ENCODE measurements around the gene ATP1A4. TPM values are rescaled to one million over a fixed set of nuclear protein-coding genes. Genes with fewer than 3 reads are reported as not detected.

The ATP1A4 gene
- total and polyA plus RNA-seq, 10 of the 15 experiments (the other 5 are each of a cell fraction or from before 2014, with no cell fraction given), result 0.31 to 1.0 (median 0.54) TPM

DNA sequence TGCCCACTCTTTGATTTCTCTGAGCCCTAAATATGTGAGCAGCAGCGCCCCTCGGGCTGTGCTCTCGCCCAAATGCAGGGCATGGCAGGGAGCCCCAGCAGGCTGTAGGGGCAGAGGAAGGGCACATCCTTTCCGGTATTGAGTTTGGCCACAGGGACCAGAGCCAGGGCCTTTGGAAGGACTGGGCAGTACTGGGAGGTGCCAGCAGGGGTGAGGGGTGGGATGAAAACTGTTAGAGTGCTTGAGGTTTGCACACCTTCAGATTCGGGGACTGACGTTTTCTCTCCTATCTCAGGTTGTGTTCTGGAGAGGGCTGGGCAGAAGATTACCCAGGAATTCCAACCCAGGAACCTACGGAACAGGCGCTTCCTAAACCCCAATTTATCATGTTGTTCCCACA lies 38.0 kb upstream of the ATP1A4 start:
- SMC1A ChIA-PET (ENCODE audit: uncharacterized antibody, unreplicated experiment), result no interaction called here
- FAIRE-seq (no peak), DNase-seq (ENCODE audit: low read depth, low spot score) (no peak), ATAC-seq (no peak)
- RAD21 ChIA-PET (ENCODE audit: unreplicated experiment), result no interaction called here
- POLR2A ChIA-PET, result no interaction called here
- Histone ChIP-seq H3K9ac (ENCODE audit: control insufficient read depth, insufficient read depth, low read length) (no peak overlapping the region), H3K27ac (ENCODE audit: control insufficient read depth, insufficient read depth) (no peak overlapping the region), H3K27me3 (replicated peaks in 1 of 2; ENCODE audit: control insufficient read depth in 2 of 2, insufficient read depth in 2 of 2, low read length in 1 of 2) (peaks cover 0 to 5% of the 10 kb centered on the region in 2 experiments; a peak in 2 of 4 replicates), H3K9me3 (replicated peaks; ENCODE audit: control insufficient read depth, insufficient read depth, low read length) (no peaks in the 10 kb centered on the region), H4K20me1 (ENCODE audit: control insufficient read depth, insufficient read depth) (0 out of 2 replicates have a peak, but pooled peaks cover 3% of the 10 kb centered on the region), H2AFZ (ENCODE audit: control insufficient read depth, low read depth, low read length) (no peak overlapping the region), H3K4me2 (ENCODE audit: control insufficient read depth, insufficient read depth) (no peak overlapping the region), H3K4me1 (ENCODE audit: control insufficient read depth, insufficient read depth, low read length) (no peaks in the 10 kb centered on the region), H3K36me3 (ENCODE audit: control insufficient read depth in 2 of 2, insufficient read depth in 2 of 2, low read length in 1 of 2) (no peaks in the 10 kb centered on the region), H3K4me3 (no peak overlapping the region), H3K79me2 (ENCODE audit: control insufficient read depth, insufficient read depth, low read length) (no peaks in the 10 kb centered on the region)
- intact Hi-C loops (cut with micrococcal nuclease; ENCODE audit: unreplicated experiment) (no loop called here), in situ Hi-C loops (cut with MboI) (no loop called here)
- 35% methylated on average over 8 of the region's 8 CpGs for WGBS (ENCODE audit: insufficient coverage, insufficient replicate concordance, low lambda C conversion rate, missing lambda C conversion rate)
- TF ChIP-seq CBFB (IDR thresholded peaks at IDR 0.05; ENCODE audit: low read depth) (no peak), HDAC2 (IDR thresholded peaks at IDR 0.05) (no peak), POLR2AphosphoS5 (IDR thresholded peaks at IDR 0.05; ENCODE audit: low read length) (no peak), NFIC (IDR thresholded peaks at IDR 0.05; ENCODE audit: low read depth, low read length) (no peak), NBN (IDR thresholded peaks at IDR 0.05) (no peak), ZNF24 (IDR thresholded peaks at IDR 0.05) (no peak), RCOR1 (conservative IDR thresholded peaks at IDR 0.05; ENCODE audit: low read depth, low read length) (no peak), HDAC6 (IDR thresholded peaks at IDR 0.05; ENCODE audit: unreplicated experiment) (no peak), POU2F2 (IDR thresholded peaks at IDR 0.05; ENCODE audit: borderline replicate concordance, low read depth, low read length) (no peak), NR2F1 (conservative IDR thresholded peaks at IDR 0.05) (no peak), ETV6 (conservative IDR thresholded peaks at IDR 0.05 in 1 of 2, IDR thresholded peaks at IDR 0.05 in 1 of 2; ENCODE audit: borderline replicate concordance in 1 of 2, low read depth in 1 of 2) (no peak), CBX5 (IDR thresholded peaks at IDR 0.05; ENCODE audit: low read depth) (no peak), TBL1XR1 (IDR thresholded peaks at IDR 0.05; ENCODE audit: low read depth, low read length) (no peak), WRNIP1 (IDR thresholded peaks at IDR 0.05; ENCODE audit: borderline replicate concordance, low read depth, low read length) (no peak), SMC3 (IDR thresholded peaks at IDR 0.05; ENCODE audit: borderline replicate concordance, low read length) (no peak), HCFC1 (IDR thresholded peaks at IDR 0.05; ENCODE audit: low read length) (no peak)
- TF ChIP-seq, protein P1, sequence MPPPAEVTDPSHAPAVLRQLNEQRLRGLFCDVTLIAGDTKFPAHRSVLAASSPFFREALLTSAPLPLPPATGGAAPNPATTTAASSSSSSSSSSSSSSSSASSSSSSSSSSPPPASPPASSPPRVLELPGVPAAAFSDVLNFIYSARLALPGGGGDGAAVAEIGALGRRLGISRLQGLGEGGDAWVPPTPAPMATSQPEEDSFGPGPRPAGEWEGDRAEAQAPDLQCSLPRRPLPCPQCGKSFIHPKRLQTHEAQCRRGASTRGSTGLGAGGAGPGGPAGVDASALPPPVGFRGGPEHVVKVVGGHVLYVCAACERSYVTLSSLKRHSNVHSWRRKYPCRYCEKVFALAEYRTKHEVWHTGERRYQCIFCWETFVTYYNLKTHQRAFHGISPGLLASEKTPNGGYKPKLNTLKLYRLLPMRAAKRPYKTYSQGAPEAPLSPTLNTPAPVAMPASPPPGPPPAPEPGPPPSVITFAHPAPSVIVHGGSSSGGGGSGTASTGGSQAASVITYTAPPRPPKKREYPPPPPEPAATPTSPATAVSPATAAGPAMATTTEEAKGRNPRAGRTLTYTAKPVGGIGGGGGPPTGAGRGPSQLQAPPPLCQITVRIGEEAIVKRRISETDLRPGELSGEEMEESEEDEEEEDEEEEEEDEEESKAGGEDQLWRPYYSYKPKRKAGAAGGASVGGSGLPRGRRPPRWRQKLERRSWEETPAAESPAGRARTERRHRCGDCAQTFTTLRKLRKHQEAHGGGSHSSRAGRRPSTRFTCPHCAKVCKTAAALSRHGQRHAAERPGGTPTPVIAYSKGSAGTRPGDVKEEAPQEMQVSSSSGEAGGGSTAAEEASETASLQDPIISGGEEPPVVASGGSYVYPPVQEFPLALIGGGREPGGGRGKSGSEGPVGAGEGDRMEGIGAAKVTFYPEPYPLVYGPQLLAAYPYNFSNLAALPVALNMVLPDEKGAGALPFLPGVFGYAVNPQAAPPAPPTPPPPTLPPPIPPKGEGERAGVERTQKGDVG (CRISPR knock-in tag; IDR thresholded peaks at IDR 0.05), result no peak
- TF ChIP-seq, protein P2, sequence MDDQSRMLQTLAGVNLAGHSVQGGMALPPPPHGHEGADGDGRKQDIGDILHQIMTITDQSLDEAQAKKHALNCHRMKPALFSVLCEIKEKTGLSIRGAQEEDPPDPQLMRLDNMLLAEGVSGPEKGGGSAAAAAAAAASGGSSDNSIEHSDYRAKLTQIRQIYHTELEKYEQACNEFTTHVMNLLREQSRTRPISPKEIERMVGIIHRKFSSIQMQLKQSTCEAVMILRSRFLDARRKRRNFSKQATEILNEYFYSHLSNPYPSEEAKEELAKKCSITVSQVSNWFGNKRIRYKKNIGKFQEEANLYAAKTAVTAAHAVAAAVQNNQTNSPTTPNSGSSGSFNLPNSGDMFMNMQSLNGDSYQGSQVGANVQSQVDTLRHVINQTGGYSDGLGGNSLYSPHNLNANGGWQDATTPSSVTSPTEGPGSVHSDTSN (IDR thresholded peaks at IDR 0.05; ENCODE audit: insufficient replicate concordance, low read depth, low read length), result no peak
- CTCF ChIA-PET, result no interaction called here
- BruUV-seq (replicated peaks), result no TSS peak
